ENCODE results near the gene NABP1. TPM values are rescaled to one million over a fixed set of nuclear protein-coding genes. Genes with fewer than 3 reads are reported as not detected.

NABP1 gene
- total RNA-seq, 3 donors from 2014 or later = 47.8 to 55.3 (median 52.2) TPM

DNA sequence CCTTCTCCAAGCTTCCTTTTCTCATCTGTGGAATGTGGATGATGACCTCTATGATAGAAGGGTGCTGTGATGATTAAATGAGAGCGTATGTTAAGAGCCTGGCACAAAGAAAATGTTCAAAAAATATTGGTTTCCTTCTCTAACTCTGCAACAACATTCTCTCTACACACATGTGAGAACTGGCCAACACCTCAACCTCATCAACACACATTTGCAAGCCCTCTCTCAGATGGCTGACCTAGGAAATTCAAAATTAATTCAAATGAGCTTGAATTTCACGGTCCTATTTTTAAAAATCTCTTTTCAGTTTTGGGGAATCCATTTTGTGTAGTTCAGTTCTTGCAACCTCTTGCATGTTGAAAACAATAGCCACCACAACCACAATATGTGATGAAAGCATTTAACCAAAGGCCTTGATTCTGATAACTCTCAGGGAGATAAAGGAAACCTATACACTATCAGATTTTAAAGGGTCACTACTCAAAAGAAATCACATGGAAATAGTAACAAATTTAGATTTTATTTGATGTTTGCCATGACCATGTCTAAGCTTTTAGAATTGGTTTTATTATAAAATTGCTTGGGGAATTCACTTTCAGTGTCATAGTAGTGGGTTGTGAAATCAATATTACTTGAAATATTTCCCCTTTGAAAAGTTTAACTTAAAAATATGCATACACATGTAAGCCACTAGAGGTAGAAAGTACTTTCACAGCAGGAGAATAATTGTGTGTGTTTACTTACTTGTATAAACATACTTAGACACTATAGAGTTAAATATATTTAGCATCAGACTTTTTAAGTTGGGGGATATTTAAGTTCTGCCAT lies 16.6 kb upstream of the NABP1 start:
- H3K36me3 Mint-ChIP-seq (ENCODE audit: insufficient read depth) = peaks cover 2% of the 10 kb centered on the region
- ATAC-seq (no peak), DNase-seq (no peak)
- H3K4me3 Mint-ChIP-seq = no peak overlapping the region
- H3K27me3 Mint-ChIP-seq (ENCODE audit: low read depth) = no peaks in the 10 kb centered on the region
- H3K9me3 Mint-ChIP-seq = peaks cover 5% of the 10 kb centered on the region
- no peaks in the 10 kb centered on the region for H3K4me1 Mint-ChIP-seq (ENCODE audit: low read depth)

DNA sequence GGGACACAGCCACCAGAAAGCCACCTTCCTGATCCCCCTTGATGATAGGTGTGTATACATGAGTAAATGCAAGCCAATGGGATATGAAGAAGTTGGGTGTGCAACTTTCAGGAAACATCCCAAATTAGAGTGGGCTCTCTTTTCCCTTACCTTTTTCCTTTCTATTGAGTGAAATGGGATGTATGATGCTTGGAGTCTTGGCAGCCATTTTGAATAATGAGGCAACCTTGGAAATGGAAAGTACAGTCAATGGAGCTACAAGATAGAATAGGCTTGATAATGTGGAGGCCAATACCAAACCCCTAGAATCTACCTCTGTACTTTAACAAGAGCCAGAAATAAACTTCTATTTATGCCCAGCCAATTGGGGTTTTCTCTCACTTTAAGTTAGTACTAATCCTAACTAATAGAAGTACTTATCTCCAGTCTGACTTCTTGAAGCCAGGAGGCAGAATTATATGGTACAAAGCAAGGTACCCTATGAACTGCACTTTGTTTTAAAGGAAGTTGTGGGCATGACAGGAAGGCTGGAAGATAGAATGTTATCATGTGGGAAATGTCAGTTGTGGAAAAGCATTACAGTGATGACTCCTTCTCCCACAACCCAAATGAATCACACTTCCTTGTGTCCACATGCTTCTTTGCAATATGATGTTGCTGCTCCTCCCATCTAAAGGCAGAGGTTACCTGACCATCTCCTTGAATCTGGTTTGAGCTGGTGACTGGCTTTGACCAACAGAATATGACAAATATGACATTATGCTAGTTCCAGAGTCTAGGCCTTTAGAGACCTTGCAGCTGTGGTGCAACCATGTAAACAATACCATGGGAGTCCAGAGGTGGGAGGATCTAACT lies 12.9 kb upstream of the NABP1 start:
- Mint-ChIP-seq H3K4me3 (no peak overlapping the region), H3K36me3 (ENCODE audit: insufficient read depth) (peaks cover 2% of the 10 kb centered on the region), H3K9me3 (no peaks in the 10 kb centered on the region), H3K27me3 (ENCODE audit: low read depth) (no peaks in the 10 kb centered on the region), H3K4me1 (ENCODE audit: low read depth) (peaks cover 8% of the 10 kb centered on the region)
- DNase-seq = no peak
- ATAC-seq = no peak

DNA sequence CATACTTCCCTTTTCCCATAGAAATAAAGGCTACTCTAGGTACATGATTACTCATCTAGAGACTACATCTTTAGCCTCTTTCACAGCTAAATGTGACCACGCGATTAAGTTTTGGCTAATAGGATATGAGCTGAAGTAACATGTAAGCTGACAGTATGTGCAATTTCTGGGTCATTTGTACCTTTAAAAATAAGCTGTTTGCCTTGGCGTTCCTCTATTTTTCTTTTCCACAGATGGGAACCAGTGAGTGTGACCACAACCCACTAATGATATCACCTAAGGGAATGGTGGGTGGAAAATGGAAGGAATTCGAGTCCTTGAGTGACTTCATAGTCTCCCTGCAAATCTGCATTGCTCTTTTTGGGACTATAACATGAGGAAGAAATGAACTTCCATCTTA lies 11.7 kb upstream of the NABP1 start:
- peaks cover 8% of the 10 kb centered on the region for H3K4me1 Mint-ChIP-seq (ENCODE audit: low read depth)
- no peak overlapping the region for H3K4me3 Mint-ChIP-seq
- no peaks in the 10 kb centered on the region for H3K27me3 Mint-ChIP-seq (ENCODE audit: low read depth)
- ATAC-seq (no peak), DNase-seq (no peak)
- H3K9me3 Mint-ChIP-seq = no peaks in the 10 kb centered on the region
- peaks cover 2% of the 10 kb centered on the region for H3K36me3 Mint-ChIP-seq (ENCODE audit: insufficient read depth)

DNA sequence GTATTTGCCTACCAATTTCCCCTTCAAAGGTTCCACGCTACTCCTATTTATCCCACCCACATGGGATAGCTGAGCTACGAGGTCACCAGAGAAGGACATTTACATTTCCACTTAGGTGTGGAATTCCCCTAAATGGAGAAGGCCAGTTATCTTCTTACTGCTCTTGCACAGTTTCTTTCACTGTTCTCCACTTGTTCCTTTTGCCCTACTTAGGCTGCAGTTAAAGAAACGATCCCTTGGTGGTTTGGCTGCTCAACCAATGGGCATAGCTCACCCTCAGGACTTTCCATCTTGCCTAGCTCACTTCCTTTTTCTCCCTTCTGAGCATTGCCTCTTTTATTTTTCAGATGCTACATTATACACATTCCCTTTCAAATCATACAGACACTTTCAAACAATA lies 11.2 kb upstream of the NABP1 start:
- ATAC-seq (peak in 1 of 2 donors; percentile 32), DNase-seq (no peak)
- Mint-ChIP-seq H3K4me3 (no peak overlapping the region), H3K9me3 (no peaks in the 10 kb centered on the region), H3K27me3 (ENCODE audit: low read depth) (no peaks in the 10 kb centered on the region), H3K4me1 (ENCODE audit: low read depth) (peaks cover 8% of the 10 kb centered on the region), H3K36me3 (ENCODE audit: insufficient read depth) (peaks cover 2% of the 10 kb centered on the region)

DNA sequence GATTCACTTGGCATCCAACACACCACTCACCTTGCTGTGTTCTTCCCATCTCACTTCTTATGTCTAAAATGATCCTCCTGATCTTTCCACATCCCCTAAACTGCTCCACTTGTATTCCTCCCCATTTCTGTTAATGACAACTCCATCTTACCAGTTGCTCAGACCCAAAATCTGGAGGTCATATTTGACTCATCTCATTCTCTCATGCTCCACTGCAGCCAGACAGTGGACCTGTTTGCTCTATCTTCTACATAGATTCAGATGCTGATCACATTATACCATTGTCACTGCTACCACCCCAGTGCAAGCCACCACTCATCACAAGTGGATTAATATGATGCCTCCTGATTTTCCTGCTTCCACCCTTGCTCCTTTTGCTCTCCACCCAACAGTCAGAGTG lies 7.9 kb upstream of the NABP1 start:
- Mint-ChIP-seq H3K9me3 (no peaks in the 10 kb centered on the region), H3K36me3 (ENCODE audit: insufficient read depth) (no peaks in the 10 kb centered on the region), H3K27me3 (ENCODE audit: low read depth) (no peaks in the 10 kb centered on the region), H3K4me1 (ENCODE audit: low read depth) (peaks cover 14% of the 10 kb centered on the region), H3K4me3 (no peak overlapping the region)
- ATAC-seq (no peak), DNase-seq (no peak)

DNA sequence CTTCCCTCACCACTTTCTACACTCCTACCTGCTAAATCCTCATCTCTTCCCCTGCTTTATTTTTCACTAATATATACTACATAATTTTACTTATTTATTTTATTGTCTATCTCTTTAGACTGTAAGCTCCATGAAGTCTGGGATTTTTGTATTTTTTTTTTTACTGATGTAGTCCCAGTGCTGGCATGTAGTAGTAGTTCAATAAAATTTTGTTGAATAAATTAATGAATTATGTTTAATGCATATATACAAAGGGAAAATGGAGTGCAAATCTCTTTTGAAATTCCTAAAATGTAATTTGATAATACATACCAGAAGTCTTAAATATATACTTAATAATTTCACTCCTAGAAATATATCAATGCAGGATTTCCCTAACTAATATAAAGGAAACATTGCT lies 7.1 kb upstream of the NABP1 start:
- Mint-ChIP-seq H3K36me3 (ENCODE audit: insufficient read depth) (no peaks in the 10 kb centered on the region), H3K9me3 (peaks cover 2% of the 10 kb centered on the region), H3K4me1 (ENCODE audit: low read depth) (peaks cover 21% of the 10 kb centered on the region), H3K27me3 (ENCODE audit: low read depth) (no peaks in the 10 kb centered on the region), H3K4me3 (no peak overlapping the region)
- ATAC-seq (no peak), DNase-seq (no peak)

DNA sequence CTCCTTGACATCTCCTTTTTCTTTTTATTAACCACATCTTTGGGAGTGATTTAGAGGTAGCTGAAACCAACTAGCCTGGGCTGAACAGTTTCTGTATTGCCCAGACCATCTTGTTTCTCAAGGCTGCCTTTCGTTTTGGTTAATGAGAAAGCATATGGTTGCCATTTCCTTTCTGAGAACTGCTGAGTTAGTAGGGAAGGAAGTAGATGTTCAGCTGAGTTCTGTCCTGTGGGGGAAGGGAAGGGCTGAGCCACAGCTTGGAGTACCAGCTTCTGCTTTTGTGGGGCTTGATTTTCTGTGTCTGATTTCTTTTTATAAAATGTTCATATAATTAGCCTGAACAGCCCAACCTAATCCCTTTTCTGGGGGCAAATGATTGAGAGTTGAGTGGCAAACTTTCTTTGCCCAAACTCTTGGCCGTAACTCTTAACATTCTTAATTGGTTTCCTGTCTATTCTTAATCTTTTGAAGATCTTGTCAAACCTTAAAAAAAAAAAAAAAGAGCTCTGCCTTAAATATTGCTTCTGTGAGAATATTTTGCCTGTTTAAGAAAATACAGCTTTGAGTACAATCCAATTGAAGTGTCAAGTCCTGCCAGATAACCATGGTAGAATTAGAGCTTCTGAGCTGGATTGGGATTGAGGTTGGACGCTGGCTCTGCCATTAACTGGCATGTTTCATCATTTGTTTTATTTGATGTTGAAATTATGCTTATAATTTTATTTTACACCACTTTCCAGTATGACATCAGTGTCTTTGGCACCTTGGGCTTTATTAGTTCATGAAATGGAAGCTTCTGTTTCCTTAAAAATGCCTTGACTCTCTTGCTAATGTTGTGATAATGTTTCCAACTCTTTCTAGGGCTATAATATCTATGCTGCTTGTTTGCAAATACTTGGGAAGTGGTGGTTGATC lies 1.9 kb upstream of the NABP1 start:
- Mint-ChIP-seq H3K4me3 (peak overlapping the region; percentile 96), H3K36me3 (ENCODE audit: insufficient read depth) (peaks cover 13% of the 10 kb centered on the region), H3K9me3 (peaks cover 3% of the 10 kb centered on the region), H3K27me3 (ENCODE audit: low read depth) (no peaks in the 10 kb centered on the region), H3K4me1 (ENCODE audit: low read depth) (peaks cover 44% of the 10 kb centered on the region)
- peak in 1 of 2 donors; percentile 1 for ATAC-seq
- DNase-seq = peak; percentile 48

DNA sequence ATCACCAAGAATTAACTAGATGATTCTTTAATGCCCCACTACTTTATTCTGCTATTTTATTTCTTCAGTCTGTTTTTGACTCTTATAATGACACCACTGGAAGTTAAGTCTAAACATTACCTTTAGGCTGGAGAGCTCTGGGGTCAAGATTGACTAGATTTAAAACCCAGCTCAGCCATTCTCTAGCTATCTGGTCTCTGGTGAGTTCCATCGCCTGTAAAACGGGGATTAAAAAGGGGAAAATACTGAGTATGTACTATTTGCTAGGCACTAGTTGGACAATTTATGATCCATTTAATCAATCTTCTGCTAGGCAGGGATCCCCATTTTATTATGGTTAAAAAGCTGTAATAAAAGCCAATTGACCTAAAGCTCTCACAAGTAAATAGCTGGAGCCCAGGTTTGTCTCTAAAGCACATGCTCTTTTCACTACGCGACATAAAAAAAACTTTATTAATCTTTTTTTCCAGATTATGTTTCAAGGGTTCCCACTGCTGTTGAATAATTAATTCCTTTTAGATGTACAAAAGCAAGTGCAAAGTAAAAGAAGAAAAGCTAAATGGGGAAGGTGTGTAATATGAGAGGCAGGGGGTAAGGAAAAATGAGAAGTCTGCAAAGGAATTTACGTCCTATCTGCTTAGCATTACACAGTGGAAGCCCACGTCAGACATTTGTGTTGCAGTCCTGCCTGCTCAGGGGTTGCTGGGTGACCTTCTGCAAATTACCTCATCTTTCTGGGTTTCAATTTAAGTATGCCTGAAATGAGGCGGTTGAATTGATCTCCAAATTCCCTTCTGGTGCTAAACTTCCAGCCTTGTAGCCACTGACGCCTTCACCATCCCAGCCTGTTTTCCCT lies 918 bp upstream of the NABP1 start:
- H3K9me3 Mint-ChIP-seq = peaks cover 3% of the 10 kb centered on the region
- DNase-seq (peak; percentile 30), ATAC-seq (peak; percentile 46 to 49)
- peaks cover 19% of the 10 kb centered on the region for H3K36me3 Mint-ChIP-seq (ENCODE audit: insufficient read depth)
- H3K4me1 Mint-ChIP-seq (ENCODE audit: low read depth) = peaks cover 50% of the 10 kb centered on the region
- no peaks in the 10 kb centered on the region for H3K27me3 Mint-ChIP-seq (ENCODE audit: low read depth)
- peak overlapping the region; percentile 96 for H3K4me3 Mint-ChIP-seq

DNA sequence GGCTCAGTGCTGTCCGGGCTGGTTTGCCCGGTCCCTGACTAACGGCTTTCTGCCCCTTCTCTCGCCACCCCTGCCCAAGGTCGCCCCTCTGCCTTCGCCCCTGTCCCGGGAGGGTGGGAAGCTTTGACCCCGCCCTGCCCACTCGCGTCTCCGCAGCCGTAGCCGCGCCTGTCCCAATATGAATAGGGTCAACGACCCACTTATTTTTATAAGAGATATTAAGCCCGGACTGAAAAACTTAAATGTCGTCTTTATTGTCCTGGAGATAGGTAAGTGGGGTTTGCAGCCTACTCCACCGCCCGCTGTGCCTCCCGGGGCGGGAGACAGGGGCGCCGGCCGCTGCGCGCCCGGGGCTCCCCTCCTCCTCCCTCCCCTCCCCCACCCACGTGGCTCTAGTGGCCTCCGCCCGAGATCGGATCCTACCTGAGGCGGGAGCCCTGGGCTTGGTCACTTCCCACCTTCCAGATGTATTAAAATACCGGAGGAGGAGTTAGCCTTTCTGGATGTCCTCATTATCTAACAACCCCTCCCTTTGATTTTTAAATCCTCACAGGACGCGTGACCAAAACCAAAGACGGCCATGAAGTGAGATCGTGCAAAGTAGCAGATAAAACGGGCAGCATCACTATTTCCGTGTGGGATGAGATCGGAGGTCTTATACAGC lies 633 bp downstream of the NABP1 start:
- H3K4me3 Mint-ChIP-seq = peak overlapping the region; percentile 96
- peaks cover 64% of the 10 kb centered on the region for H3K4me1 Mint-ChIP-seq (ENCODE audit: low read depth)
- peaks cover 3% of the 10 kb centered on the region for H3K9me3 Mint-ChIP-seq
- peaks cover 30% of the 10 kb centered on the region for H3K36me3 Mint-ChIP-seq (ENCODE audit: insufficient read depth)
- ATAC-seq (peak; percentile 1 to 7), DNase-seq (peak; percentile 68)
- no peaks in the 10 kb centered on the region for H3K27me3 Mint-ChIP-seq (ENCODE audit: low read depth)

DNA sequence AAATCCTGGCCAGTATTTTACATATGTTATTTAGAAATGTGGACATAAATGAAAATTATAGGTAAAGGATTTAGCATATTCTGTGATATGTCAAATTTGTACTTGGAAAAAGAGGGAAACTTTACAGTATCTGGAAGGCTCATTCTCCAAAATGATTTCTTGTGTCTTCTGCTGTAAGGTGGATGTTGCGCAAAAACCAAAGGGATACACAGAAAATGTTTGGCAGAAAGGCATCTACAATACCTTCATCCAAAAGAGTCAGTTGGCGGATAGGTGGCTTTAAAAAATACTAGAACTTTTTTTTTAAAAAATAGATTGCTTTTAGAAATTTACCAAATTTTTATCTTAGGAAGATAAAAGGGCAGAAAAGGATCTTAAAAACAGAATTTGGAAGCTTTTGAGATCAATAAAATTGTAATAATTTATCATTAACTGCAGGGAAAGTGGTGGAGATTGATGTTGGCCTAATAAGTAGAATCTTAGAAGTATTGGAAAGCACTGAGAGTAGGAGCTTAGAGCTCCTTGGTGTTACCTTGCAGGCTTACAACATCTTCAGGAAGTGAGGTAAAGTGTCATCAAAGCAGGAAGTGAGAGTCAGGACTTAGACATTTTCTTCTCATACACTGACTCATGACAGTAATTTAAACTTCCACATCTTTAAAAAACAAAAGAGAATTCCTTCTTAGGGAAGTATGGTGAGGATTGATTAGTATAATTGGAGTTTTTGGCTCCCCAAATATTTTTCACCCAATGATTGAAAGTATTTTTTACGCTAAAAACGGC lies 2.1 kb downstream of the NABP1 start:
- DNase-seq (no peak), ATAC-seq (peak in 1 of 2 donors; percentile 11)
- Mint-ChIP-seq H3K27me3 (ENCODE audit: low read depth) (no peaks in the 10 kb centered on the region), H3K36me3 (ENCODE audit: insufficient read depth) (peaks cover 33% of the 10 kb centered on the region), H3K4me1 (ENCODE audit: low read depth) (peaks cover 62% of the 10 kb centered on the region), H3K4me3 (peak overlapping the region; percentile 96), H3K9me3 (peaks cover 3% of the 10 kb centered on the region)

DNA sequence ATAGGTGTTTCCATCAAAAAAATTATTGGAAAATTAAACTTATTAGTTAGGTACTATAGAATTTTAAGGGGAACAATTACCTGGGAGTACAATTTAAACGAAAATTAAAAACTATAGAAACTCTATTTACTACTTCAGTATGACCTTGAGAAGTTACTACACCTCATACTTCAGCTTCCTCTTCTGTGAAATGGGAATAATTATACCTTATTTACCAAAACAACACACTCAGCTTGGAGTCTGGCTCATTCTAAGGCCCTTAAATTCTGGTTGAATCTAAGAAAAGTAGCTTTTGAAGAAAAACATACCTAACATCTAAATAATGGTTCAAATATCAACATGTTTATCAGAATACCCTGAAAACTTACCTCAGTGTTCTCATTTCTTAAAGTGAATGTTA lies 2.7 kb downstream of the NABP1 start:
- peaks cover 2% of the 10 kb centered on the region for H3K9me3 Mint-ChIP-seq
- peak overlapping the region; percentile 96 for H3K4me3 Mint-ChIP-seq
- ATAC-seq (no peak), DNase-seq (no peak)
- no peaks in the 10 kb centered on the region for H3K27me3 Mint-ChIP-seq (ENCODE audit: low read depth)
- peaks cover 36% of the 10 kb centered on the region for H3K36me3 Mint-ChIP-seq (ENCODE audit: insufficient read depth)
- H3K4me1 Mint-ChIP-seq (ENCODE audit: low read depth) = peaks cover 59% of the 10 kb centered on the region

DNA sequence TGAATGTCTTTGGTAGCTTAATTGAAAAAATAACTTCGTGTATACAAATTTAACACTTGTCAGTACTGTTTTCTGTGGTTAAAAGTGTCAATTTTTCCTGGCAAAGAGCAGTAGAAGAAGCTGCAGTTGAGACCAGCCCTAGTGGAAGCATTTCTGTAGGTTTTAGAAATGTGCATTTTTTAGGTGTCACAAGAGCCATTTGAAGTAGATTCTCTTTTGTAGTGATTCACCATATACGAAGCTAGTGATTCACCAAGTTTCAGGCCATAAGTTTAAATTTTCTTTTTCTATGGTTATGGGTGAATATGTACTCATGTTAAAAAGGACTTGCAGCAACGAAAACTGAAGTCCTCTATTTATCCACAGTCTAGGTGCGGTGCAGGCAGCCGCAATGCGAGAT lies 4.2 kb downstream of the NABP1 start:
- Mint-ChIP-seq H3K36me3 (ENCODE audit: insufficient read depth) (peaks cover 45% of the 10 kb centered on the region), H3K27me3 (ENCODE audit: low read depth) (no peaks in the 10 kb centered on the region), H3K4me1 (ENCODE audit: low read depth) (peaks cover 56% of the 10 kb centered on the region), H3K9me3 (no peaks in the 10 kb centered on the region), H3K4me3 (peak overlapping the region; percentile 96)
- ATAC-seq (peak; percentile 3 to 12), DNase-seq (no peak)

Data from activated T-cell treated with anti-CD3 and anti-CD28 coated beads, Interleukin-2, amount 50 U/mL, for 4 hours (primary cell).